ENCODE results near the gene SPTSSB.

DNA sequence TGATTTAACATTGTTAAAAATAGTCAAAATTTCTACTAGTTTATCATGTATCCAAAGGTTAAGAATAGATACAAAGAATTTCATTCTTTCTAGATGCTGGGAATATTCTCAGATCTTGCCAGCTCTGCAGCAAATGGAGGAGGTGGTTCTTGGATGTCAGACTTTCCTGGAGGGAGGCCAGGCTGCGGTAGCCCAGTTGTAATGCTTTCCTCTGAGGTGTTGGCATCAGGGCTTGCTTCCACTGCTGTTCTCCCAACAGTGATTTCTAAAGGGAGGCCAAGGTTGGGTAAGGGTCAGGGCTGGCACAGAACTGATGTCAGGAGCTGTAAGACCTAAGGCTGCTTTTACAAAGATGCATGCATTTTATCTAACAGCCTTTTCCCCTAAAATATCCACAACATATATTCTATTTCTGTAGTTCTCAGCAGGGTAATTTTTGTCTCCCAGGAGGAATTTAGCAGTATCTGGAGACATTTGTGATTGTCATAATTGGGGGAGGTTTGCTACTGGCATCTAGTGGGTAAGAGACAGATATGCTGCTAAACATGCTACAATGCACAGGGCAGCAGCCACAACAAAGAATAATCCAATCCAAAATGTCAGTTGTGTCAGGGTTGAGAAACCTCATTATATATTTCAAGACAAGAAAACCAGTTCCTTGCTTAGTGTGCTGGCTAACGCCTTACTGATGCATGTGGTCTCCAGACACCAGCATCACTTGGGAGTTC, 42.0 kb upstream of the SPTSSB start:
- no peak for TF ChIP-seq POLR2A (IDR thresholded peaks at IDR 0.05)
- TF ChIP-seq, protein P1, sequence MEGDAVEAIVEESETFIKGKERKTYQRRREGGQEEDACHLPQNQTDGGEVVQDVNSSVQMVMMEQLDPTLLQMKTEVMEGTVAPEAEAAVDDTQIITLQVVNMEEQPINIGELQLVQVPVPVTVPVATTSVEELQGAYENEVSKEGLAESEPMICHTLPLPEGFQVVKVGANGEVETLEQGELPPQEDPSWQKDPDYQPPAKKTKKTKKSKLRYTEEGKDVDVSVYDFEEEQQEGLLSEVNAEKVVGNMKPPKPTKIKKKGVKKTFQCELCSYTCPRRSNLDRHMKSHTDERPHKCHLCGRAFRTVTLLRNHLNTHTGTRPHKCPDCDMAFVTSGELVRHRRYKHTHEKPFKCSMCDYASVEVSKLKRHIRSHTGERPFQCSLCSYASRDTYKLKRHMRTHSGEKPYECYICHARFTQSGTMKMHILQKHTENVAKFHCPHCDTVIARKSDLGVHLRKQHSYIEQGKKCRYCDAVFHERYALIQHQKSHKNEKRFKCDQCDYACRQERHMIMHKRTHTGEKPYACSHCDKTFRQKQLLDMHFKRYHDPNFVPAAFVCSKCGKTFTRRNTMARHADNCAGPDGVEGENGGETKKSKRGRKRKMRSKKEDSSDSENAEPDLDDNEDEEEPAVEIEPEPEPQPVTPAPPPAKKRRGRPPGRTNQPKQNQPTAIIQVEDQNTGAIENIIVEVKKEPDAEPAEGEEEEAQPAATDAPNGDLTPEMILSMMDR (IDR thresholded peaks at IDR 0.05): no peak
